SU-DHL-6 (cell line): Measurements from ENCODE around the gene LRRC3.

ENCODE experiments used
- H2AFZ ChIP-seq: fragments of 200-600 bp; sonication (generic); 2 replicates; pipeline ENCODE4 v1.6.1; 2014; ENCODE audit warnings: low read depth, mild to moderate bottlenecking, moderate library complexity, mixed read lengths, antibody characterized with exemption, low read length; ENCODE audit not compliant: severe bottlenecking
- H3F3A ChIP-seq: fragments of 200-600 bp; shearing (Covaris generic); 2 replicates; pipeline ENCODE4 v1.6.0; 2016; ENCODE audit warnings: antibody characterized with exemption, mild to moderate bottlenecking; ENCODE audit not compliant: insufficient read depth
- H3K27ac ChIP-seq: fragments of 200-600 bp; sonication (generic); 2 replicates; pipeline ENCODE4 v1.5.1; 2016; ENCODE audit warnings: low read depth, mild to moderate bottlenecking, low read length, moderate library complexity, mixed read lengths
- H3K27me3 ChIP-seq: fragments of 200-600 bp; sonication (generic), shearing (Covaris generic); 2 replicates; pipeline ENCODE4 v1.6.0; 2014; ENCODE audit warnings: mild to moderate bottlenecking, low read length
- H3K36me3 ChIP-seq: fragments of 200-600 bp; sonication (generic); 2 replicates; pipeline ENCODE4 v1.6.1; 2014; ENCODE audit warnings: mild to moderate bottlenecking, low read length, mixed read lengths
- H3K4me2 ChIP-seq: fragments of 300-600, 200-600 bp; shearing (Covaris generic), sonication (generic); 2 replicates; pipeline ENCODE4 v1.6.0; 2014; ENCODE audit warnings: low read length, low read depth, mild to moderate bottlenecking; ENCODE audit not compliant: poor library complexity, severe bottlenecking
- H3K4me3 ChIP-seq: fragments of 200-600 bp; sonication (generic); 2 replicates; pipeline ENCODE4 v1.5.1; 2014; ENCODE audit warnings: antibody characterized with exemption, low read length, mild to moderate bottlenecking, mixed read lengths; ENCODE audit not compliant: insufficient read depth, poor library complexity, severe bottlenecking
- H3K79me2 ChIP-seq: fragments of 200-600 bp; sonication (generic); 2 replicates; pipeline ENCODE4 v1.6.1; 2014; ENCODE audit warnings: mild to moderate bottlenecking, low read length, moderate library complexity; ENCODE audit not compliant: insufficient read depth
- H3K9ac ChIP-seq: fragments of 200-600 bp; sonication (generic); 2 replicates; pipeline ENCODE4 v1.7.0; 2014; ENCODE audit warnings: mild to moderate bottlenecking, low read length
- H3K9me2 ChIP-seq: fragments of 200-600 bp; sonication (generic); replicated peaks from 2 replicates; pipeline ENCODE4 v1.6.1; 2014; ENCODE audit warnings: low read length; ENCODE audit not compliant: insufficient read depth
- H3K9me3 ChIP-seq: fragments of 200-600 bp; sonication (generic); 2 replicates; pipeline ENCODE4 v1.6.1; 2014; ENCODE audit warnings: low read length, mixed read lengths; ENCODE audit not compliant: insufficient read depth
- H4K20me1 ChIP-seq: fragments of 200-600 bp; sonication (generic); 2 replicates; pipeline ENCODE4 v1.6.1; 2014; ENCODE audit warnings: low read depth, mild to moderate bottlenecking, antibody characterized with exemption, low read length, moderate library complexity, mixed read lengths
- EZH2phosphoT487 ChIP-seq: fragments of 200-600 bp; sonication (generic), shearing (Covaris generic); conservative IDR thresholded peaks from 2 replicates; pipeline ENCODE4 v1.6.1; 2018; ENCODE audit warnings: mild to moderate bottlenecking, antibody characterized with exemption, low read length, moderate library complexity, mixed read lengths
- TF ChIP-seq, protein P1 (sequence below): fragments of 200-600 bp; sonication (generic); IDR thresholded peaks from one replicate; pipeline ENCODE4 v1.5.1; 2017; ENCODE audit warnings: antibody characterized with exemption, mild to moderate bottlenecking, low read length, moderate library complexity; ENCODE audit not compliant: insufficient read depth, poor library complexity, severe bottlenecking

LRRC3 gene

DNA sequence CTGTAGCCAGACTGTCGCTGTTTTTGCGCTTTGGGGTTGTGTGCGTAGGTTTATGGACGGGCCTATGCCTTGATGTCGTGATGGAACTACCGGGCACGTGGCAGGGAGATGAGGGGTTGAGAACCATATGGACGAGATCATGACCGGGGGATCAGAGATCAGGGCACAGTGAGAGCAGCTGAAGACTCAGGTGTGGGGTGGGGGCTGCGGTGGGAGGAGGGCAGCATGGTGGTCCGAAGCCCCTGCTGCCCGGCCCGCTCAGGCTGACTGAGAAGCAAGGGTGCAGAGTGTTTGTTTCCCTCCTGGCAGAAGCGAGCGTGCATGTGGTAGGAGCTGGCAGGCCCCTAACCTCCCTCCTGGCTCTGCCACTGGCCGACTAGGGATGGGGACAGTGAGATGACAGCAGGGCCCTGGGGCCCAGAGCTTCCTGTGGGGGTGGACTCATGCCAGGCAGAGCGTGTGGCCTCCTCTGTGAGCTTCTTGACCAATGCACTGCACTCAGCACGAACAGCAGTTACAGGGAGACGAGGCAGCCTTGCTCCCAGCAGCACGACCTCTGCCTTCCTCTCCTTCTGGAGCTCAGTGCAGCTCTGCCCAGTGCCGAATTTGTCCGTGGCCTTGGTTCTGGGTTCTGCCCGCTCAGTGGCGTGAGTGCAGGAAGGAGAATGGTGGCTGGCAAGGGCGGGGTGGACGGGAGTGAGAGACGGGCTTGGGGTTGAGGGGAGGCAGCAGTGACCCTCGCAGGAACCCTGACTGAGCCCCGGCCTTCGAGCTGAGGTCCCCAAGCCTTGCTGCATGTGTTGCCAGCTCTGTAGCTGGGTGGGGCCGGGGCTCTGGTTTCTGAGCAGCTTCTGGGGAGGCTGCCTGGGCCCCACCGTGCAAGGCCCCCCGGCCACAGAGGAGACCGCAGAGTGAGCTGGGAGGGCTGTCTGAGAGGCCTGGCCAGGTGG, 22.2 kb upstream of the LRRC3 start:
- no peaks in the 10 kb centered on the region for H3K36me3 ChIP-seq
- TF ChIP-seq, protein P1, sequence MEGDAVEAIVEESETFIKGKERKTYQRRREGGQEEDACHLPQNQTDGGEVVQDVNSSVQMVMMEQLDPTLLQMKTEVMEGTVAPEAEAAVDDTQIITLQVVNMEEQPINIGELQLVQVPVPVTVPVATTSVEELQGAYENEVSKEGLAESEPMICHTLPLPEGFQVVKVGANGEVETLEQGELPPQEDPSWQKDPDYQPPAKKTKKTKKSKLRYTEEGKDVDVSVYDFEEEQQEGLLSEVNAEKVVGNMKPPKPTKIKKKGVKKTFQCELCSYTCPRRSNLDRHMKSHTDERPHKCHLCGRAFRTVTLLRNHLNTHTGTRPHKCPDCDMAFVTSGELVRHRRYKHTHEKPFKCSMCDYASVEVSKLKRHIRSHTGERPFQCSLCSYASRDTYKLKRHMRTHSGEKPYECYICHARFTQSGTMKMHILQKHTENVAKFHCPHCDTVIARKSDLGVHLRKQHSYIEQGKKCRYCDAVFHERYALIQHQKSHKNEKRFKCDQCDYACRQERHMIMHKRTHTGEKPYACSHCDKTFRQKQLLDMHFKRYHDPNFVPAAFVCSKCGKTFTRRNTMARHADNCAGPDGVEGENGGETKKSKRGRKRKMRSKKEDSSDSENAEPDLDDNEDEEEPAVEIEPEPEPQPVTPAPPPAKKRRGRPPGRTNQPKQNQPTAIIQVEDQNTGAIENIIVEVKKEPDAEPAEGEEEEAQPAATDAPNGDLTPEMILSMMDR: no peak
- no peak for TF ChIP-seq EZH2phosphoT487

DNA sequence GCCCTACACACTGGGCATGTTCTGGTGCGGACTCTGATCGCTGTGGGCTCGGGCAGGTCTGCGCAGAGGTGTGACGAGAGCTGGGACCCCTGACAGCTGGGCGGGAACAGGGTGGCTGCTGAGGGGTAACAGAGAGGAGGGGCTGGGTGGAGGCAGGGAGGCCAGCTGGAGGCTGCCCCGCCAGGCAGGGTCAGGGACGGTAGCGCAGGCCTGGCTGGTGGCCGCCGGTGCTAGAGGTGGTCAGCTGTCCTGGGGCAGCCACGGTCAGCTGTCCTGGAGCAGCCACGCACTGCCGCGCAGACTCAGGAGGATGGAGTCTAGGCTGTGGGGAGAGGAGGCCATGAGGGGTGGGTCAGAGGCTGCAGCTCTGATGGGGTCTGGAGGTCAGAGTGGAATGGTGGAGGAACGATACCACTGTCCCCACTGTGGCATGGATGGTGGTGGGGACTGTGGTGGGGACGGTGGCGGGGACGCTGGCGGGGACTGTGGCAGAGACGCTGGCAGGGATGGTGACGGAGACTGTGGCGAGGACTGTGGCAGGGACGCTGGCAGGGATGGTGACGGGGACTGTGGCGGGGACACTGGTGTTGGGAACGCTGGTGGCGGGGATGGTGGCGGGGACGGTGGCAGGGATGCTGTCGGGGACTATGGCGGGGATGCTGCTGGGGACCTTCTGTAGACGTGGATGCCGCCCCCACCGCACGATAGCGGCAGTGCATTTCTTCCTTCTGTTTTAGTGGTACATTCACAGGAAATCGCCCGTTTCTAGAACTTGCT, 21.3 kb upstream of the LRRC3 start:
- no peak overlapping the region for H2AFZ ChIP-seq
- no peak for TF ChIP-seq EZH2phosphoT487
- H3K9ac ChIP-seq: no peak overlapping the region
- H3K9me3 ChIP-seq: no peaks in the 10 kb centered on the region; the same call in 1 of the 2 replicates
- no peak overlapping the region for H3K4me2 ChIP-seq
- no peaks in the 10 kb centered on the region for H3K27me3 ChIP-seq
- no peaks in the 10 kb centered on the region for H3K9me2 ChIP-seq
- no peaks in the 10 kb centered on the region for H4K20me1 ChIP-seq
- no peak overlapping the region for H3K27ac ChIP-seq
- H3K36me3 ChIP-seq: no peaks in the 10 kb centered on the region
- H3K4me3 ChIP-seq: no peak overlapping the region
- no peaks in the 10 kb centered on the region for H3F3A ChIP-seq
- H3K79me2 ChIP-seq: no peaks in the 10 kb centered on the region

More for the DNA sequence above, 22.2 kb upstream of the LRRC3 start:
- Histone ChIP-seq H3K9me3 (peaks cover 6% of the 10 kb centered on the region; the same call in 1 of the 2 replicates), H3K9me2 (no peaks in the 10 kb centered on the region), H2AFZ (no peak overlapping the region), H3K4me2 (no peak overlapping the region), H3F3A (no peaks in the 10 kb centered on the region), H3K27ac (no peak overlapping the region), H3K79me2 (no peaks in the 10 kb centered on the region), H3K9ac (no peak overlapping the region), H4K20me1 (no peaks in the 10 kb centered on the region), H3K4me3 (no peak overlapping the region), H3K27me3 (no peaks in the 10 kb centered on the region)

DNA sequence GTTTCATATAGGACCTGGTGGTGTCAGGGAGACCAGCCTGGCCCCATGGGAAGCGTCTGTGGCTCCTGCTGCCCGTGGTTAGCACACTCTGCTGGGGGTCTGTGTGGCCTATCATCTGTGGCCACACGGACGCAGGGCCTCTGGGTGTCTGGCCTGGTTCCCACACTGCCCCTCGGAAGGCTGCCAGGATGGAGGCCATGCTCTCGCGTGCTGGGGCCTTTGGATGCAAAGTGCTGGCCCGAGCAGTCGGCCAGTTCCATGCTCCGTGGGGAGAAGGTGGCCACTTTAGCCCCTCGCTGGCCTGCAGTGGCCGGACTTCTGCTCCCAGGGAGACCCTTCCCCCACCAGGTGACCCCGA, 20.8 kb upstream of the LRRC3 start:
- Histone ChIP-seq H3K27ac (no peak overlapping the region), H3K9me3 (no peaks in the 10 kb centered on the region; the same call in 1 of the 2 replicates), H3K4me2 (no peak overlapping the region), H4K20me1 (no peaks in the 10 kb centered on the region), H3K9me2 (no peaks in the 10 kb centered on the region), H3K36me3 (no peaks in the 10 kb centered on the region), H3F3A (no peaks in the 10 kb centered on the region), H3K27me3 (no peaks in the 10 kb centered on the region), H3K9ac (no peak overlapping the region), H3K79me2 (no peaks in the 10 kb centered on the region), H3K4me3 (no peak overlapping the region), H2AFZ (no peak overlapping the region)
- TF ChIP-seq EZH2phosphoT487: no peak
- TF ChIP-seq, protein P1: no peak
